Natural killer cell (primary cell): ENCODE data around the gene LARP4B. TPM values are rescaled to one million over a fixed set of nuclear protein-coding genes. Genes with fewer than 3 reads are reported as not detected.
A peak's percentile ranks its signal among the peaks of the same experiment; 100 is the strongest.

Source experiments
- ATAC-seq, 3 donors: fragments of 150-1000 bp in 2 of 3; fragments of 200-7000 bp in 1 of 3; cut with Tn5 transposase; 1 replicate in 1 of 3; 2 replicates in 2 of 3; pipeline ENCODE4 v1.10.0; 2021; ENCODE audit warnings: mild to moderate bottlenecking in 2 of 3, moderate library complexity in 2 of 3
- DNase-seq, 2 donors: peaks; one replicate each; pipeline versions ENCODE4 v3.0.0 to v3.0.0-alpha.2; 2013 to 2021; ENCODE audit warnings: mixed read lengths in 1 of 2
- H3K27ac ChIP-seq: one replicate; pipeline ENCODE4 v1.5.1; 2013; ENCODE audit warnings: mild to moderate bottlenecking, low read length
- H3K27me3 ChIP-seq: one replicate; pipeline ENCODE4 v1.6.1; 2013; ENCODE audit warnings: low read length; ENCODE audit not compliant: control insufficient read depth, insufficient read depth
- H3K36me3 ChIP-seq: one replicate; pipeline ENCODE4 v1.6.1; 2013; ENCODE audit warnings: low read length; ENCODE audit not compliant: control insufficient read depth, insufficient read depth
- H3K4me1 ChIP-seq: one replicate; pipeline ENCODE4 v1.6.1; 2013; ENCODE audit warnings: low read length; ENCODE audit not compliant: control insufficient read depth, insufficient read depth
- H3K4me3 ChIP-seq: one replicate; pipeline ENCODE4 v1.5.1; 2013; ENCODE audit warnings: low read length
- H3K9me3 ChIP-seq: one replicate; pipeline ENCODE4 v1.6.1; 2013; ENCODE audit warnings: low read length; ENCODE audit not compliant: control insufficient read depth, insufficient read depth
- H3K27ac Mint-ChIP-seq, 2 donors: one replicate each; pipeline ENCODE4 v1.8.0; 2022; ENCODE audit warnings: mild to moderate bottlenecking in 2 of 2, mixed read lengths in 2 of 2, moderate library complexity in 1 of 2
- H3K27me3 Mint-ChIP-seq, 2 donors: one replicate each; pipeline ENCODE4 v1.8.0; 2022; ENCODE audit warnings: low read depth in 2 of 2, mixed read lengths in 2 of 2
- H3K36me3 Mint-ChIP-seq: one replicate; pipeline ENCODE4 v1.8.0; 2022; ENCODE audit warnings: mixed read lengths
- H3K4me1 Mint-ChIP-seq, 2 donors: one replicate each; pipeline ENCODE4 v1.8.0; 2022; ENCODE audit warnings: mixed read lengths in 2 of 2
- H3K4me3 Mint-ChIP-seq: one replicate; pipeline ENCODE4 v1.8.0; 2022; ENCODE audit warnings: mild to moderate bottlenecking, moderate library complexity, mixed read lengths
- H3K9me3 Mint-ChIP-seq, 2 donors: one replicate each; pipeline ENCODE4 v1.8.0; 2022; ENCODE audit warnings: mixed read lengths in 2 of 2
- CTCF ChIP-seq: fragments of 200-600 bp; IDR thresholded peaks from one replicate; pipeline ENCODE4 v1.8.0; 2022; ENCODE audit warnings: antibody characterized with exemption
- WGBS: methylation state at CpG from one replicate; pipeline ENCODE4 v1.1.7; 2013; ENCODE audit warnings: missing lambda C conversion rate; ENCODE audit not compliant: insufficient coverage; 5-methylcytosine and 5-hydroxymethylcytosine counted together
- intact Hi-C: fragments of 100-400 bp; cut with micrococcal nuclease; formaldehyde crosslinking; loops from one replicate; pipeline ENCODE4 v1.14.2; 2022
- total RNA-seq, 4 donors: library from RNA; stranded (reverse); fragments of 120-200 nt in 1 of 4; gene quantifications; one replicate each; pipeline versions ENCODE4 v1.2.3 to v1.2.4, GENCODE V29; 2013 to 2022

LARP4B gene
- total RNA-seq, 3 donors from 2014 or later (not counting 1 experiment from before 2014, with no cell fraction given): 75.5 to 95.4 (median 90.2) TPM

- no peaks in the 10 kb centered on the region for H3K9me3 ChIP-seq
- intact Hi-C loops: loop anchor here (2.0 kb wide), 2 partner anchors 59 to 119 kb away; partner anchors contain the start of genes GTPBP4 and IDI1
- TF ChIP-seq CTCF: no peak
- Mint-ChIP-seq H3K4me1 (peaks cover 31 to 46% of the 10 kb centered on the region in 2 donors), H3K27ac (peak overlapping the region; percentile 91 to 97), H3K36me3 (no peaks in the 10 kb centered on the region), H3K4me3 (peak overlapping the region; percentile 95), H3K27me3 (no peaks in the 10 kb centered on the region), H3K9me3 (no peaks in the 10 kb centered on the region)
- peaks cover 3% of the 10 kb centered on the region for H3K36me3 ChIP-seq
- no peaks in the 10 kb centered on the region for H3K27me3 ChIP-seq
- peak overlapping the region; percentile 79 for H3K27ac ChIP-seq
- peaks cover 22% of the 10 kb centered on the region for H3K4me1 ChIP-seq
- H3K4me3 ChIP-seq: peak overlapping the region; percentile 63
- ATAC-seq (no peak), DNase-seq (peak in 1 of 2 donors; percentile 18)
- WGBS: under 1% methylated on average over 12 of the region's 14 CpGs
Measured at GRCh38 chr10:929960-930624, 1.4 kb downstream of the LARP4B start.

- Histone ChIP-seq H3K9me3 (no peaks in the 10 kb centered on the region), H3K36me3 (peaks cover 6% of the 10 kb centered on the region), H3K27me3 (no peaks in the 10 kb centered on the region), H3K4me3 (no peak overlapping the region), H3K4me1 (peaks cover 29% of the 10 kb centered on the region), H3K27ac (no peak overlapping the region)
- Mint-ChIP-seq H3K27me3 (no peaks in the 10 kb centered on the region), H3K27ac (no peak overlapping the region), H3K36me3 (no peaks in the 10 kb centered on the region), H3K4me3 (no peak overlapping the region), H3K4me1 (peaks cover 46 to 59% of the 10 kb centered on the region in 2 donors), H3K9me3 (no peaks in the 10 kb centered on the region)
- TF ChIP-seq CTCF: no peak
- 83% methylated on average over 1 of the region's 2 CpGs for WGBS
- intact Hi-C loops: no loop called here
- no peak for DNase-seq
- ATAC-seq: no peak
Measured at GRCh38 chr10:927131-927530, 4.4 kb downstream of the LARP4B start.

- peaks cover 29% of the 10 kb centered on the region for H3K4me1 ChIP-seq
- H3K4me3 Mint-ChIP-seq: no peak overlapping the region
- DNase-seq: no peak
- H3K9me3 Mint-ChIP-seq: no peaks in the 10 kb centered on the region
- 72% methylated on average over 4 of the region's 4 CpGs for WGBS
- no peak overlapping the region for H3K4me3 ChIP-seq
- no peaks in the 10 kb centered on the region for H3K9me3 ChIP-seq
- H3K27me3 ChIP-seq: no peaks in the 10 kb centered on the region
- H3K27ac ChIP-seq: no peak overlapping the region
- no peaks in the 10 kb centered on the region for H3K36me3 Mint-ChIP-seq
- H3K36me3 ChIP-seq: peaks cover 6% of the 10 kb centered on the region
- peaks cover 53 to 60% of the 10 kb centered on the region in 2 donors for H3K4me1 Mint-ChIP-seq
- no peak for ATAC-seq
- TF ChIP-seq CTCF: no peak
- no peaks in the 10 kb centered on the region for H3K27me3 Mint-ChIP-seq
- intact Hi-C loops: no loop called here
- peak overlapping the region in 1 of 2 donors; percentile 50 for H3K27ac Mint-ChIP-seq
Measured at GRCh38 chr10:926075-926698, 5.3 kb downstream of the LARP4B start.
